A549 (cell line): ENCODE measurements around the gene PRSS57. TPM values are rescaled to one million over a fixed set of nuclear protein-coding genes. Genes with fewer than 3 reads are reported as not detected.

Source experiments
- ATAC-seq, 2 experiments: fragments of 200-7000 bp in 1 of 2; fragments of >200 bp in 1 of 2; cut with Nextera tagmentation in 1 of 2; cut with Tn5 transposase in 1 of 2; 3 replicates each; pipeline versions ENCODE4 v1.8.0 to v1.9.1; 2018 to 2020; ENCODE audit warnings: mild to moderate bottlenecking in 1 of 2, moderate library complexity in 1 of 2
- CTCF ChIA-PET: fragments of 300-600 bp; sonication (Branson Sonifier 250); formaldehyde crosslinking; extraction: SDS; loops from one replicate; lab custom pipeline; 2021; ENCODE audit warnings: antibody characterized with exemption, inconsistent platforms; lab: Yijun Ruan, JAX
- POLR2A ChIA-PET: fragments of 350-600 bp; formaldehyde crosslinking; extraction: SDS; loops from one replicate; lab custom pipeline; 2021; ENCODE audit warnings: antibody characterized with exemption, inconsistent platforms; lab: Yijun Ruan, JAX
- DNase-seq, 2 experiments: peaks; one replicate each; pipeline versions ENCODE4 v3.0.0 to v3.0.0-alpha.2; 2011 to 2016; ENCODE audit warnings: low read depth in 1 of 2, low spot score in 1 of 2
- FAIRE-seq: peaks from 2 replicates; lab custom pipeline; 2011; peaks lifted over from hg19 to GRCh38; lab: Jason Lieb, UNC
- H3K27ac ChIP-seq, 2 experiments: fragments of >200 bp; sonication (Bioruptor Twin); formaldehyde crosslinking; 3 replicates each; pipeline ENCODE4 v1.5.1; 2016 to 2017
- H3K4me1 ChIP-seq: fragments of >200 bp; sonication (Bioruptor Twin); formaldehyde crosslinking; 3 replicates; pipeline ENCODE4 v1.6.1; 2016
- H3K4me2 ChIP-seq: fragments of >200 bp; sonication (Bioruptor Twin); formaldehyde crosslinking; 3 replicates; pipeline ENCODE4 v1.6.1; 2016
- H3K4me3 ChIP-seq: fragments of >200 bp; sonication (Bioruptor Twin); formaldehyde crosslinking; 3 replicates; pipeline ENCODE4 v1.5.1; 2016
- H3K9me3 ChIP-seq: fragments of >200 bp; sonication (Bioruptor Twin); formaldehyde crosslinking; 3 replicates; pipeline ENCODE4 v1.6.1; 2016
- CBX8 ChIP-seq: fragments of 200-600 bp; sonication (generic); IDR thresholded peaks from 2 replicates; pipeline ENCODE4 v1.6.1; 2016
- CEBPB ChIP-seq, 2 experiments: fragments of >200 bp in 1 of 2; sonication (Bioruptor Twin) in 1 of 2; formaldehyde crosslinking in 1 of 2; IDR thresholded peaks; 2 replicates each; pipeline ENCODE4 v1.6.1; 2012 to 2016
- CHD2 ChIP-seq: fragments of 150-350 bp; IDR thresholded peaks from 2 replicates; pipeline ENCODE4 v1.6.1; 2014; ENCODE audit warnings: low read length; ENCODE audit not compliant: partially characterized antibody
- ELK1 ChIP-seq: fragments of 150-350 bp; IDR thresholded peaks from 2 replicates; pipeline ENCODE4 v1.6.1; 2014; ENCODE audit warnings: low read depth, mild to moderate bottlenecking, low read length
- FOXS1 ChIP-seq: fragments of 250-450 bp; sonication (Bioruptor Pico); IDR thresholded peaks from 2 replicates; pipeline ENCODE4 v1.5.0; 2020; ENCODE audit warnings: mild to moderate bottlenecking, moderate library complexity
- HMGXB4 ChIP-seq: fragments of 250-450 bp; sonication (Bioruptor Pico); IDR thresholded peaks from 2 replicates; pipeline ENCODE4 v1.5.0; 2021; ENCODE audit warnings: mild to moderate bottlenecking, moderate library complexity, borderline replicate concordance
- HOXB13 ChIP-seq: fragments of 250-450 bp; sonication (Bioruptor Pico); IDR thresholded peaks from 2 replicates; pipeline ENCODE4 v1.5.0; 2020; ENCODE audit warnings: low read depth, mild to moderate bottlenecking, moderate library complexity
- KDM1A ChIP-seq: fragments of 200-600 bp; sonication (generic); IDR thresholded peaks from 2 replicates; pipeline ENCODE4 v1.6.1; 2016; ENCODE audit warnings: low read depth, mild to moderate bottlenecking
- MYC ChIP-seq: IDR thresholded peaks from 2 replicates; pipeline ENCODE4 v1.6.1; 2012; ENCODE audit warnings: mild to moderate bottlenecking, inconsistent platforms, low read length, improper control_type of control experiment, borderline replicate concordance
- POLR2A ChIP-seq: IDR thresholded peaks from 2 replicates; pipeline ENCODE4 v1.6.1; 2012; ENCODE audit warnings: mild to moderate bottlenecking, low read length
- RCOR1 ChIP-seq: fragments of 150-350 bp; IDR thresholded peaks from 2 replicates; pipeline ENCODE4 v1.6.1; 2014; ENCODE audit warnings: antibody characterized with exemption, low read length, low read depth
- RNF2 ChIP-seq: fragments of 200-600 bp; sonication (generic); IDR thresholded peaks from 2 replicates; pipeline ENCODE4 v1.6.1; 2016; ENCODE audit warnings: low read depth, mild to moderate bottlenecking, antibody characterized with exemption, moderate library complexity, borderline replicate concordance
- TP53 ChIP-seq: fragments of 250-450 bp; sonication (Bioruptor Pico); IDR thresholded peaks from 2 replicates; pipeline ENCODE4 v1.5.0; 2021; ENCODE audit warnings: mild to moderate bottlenecking, moderate library complexity
- ZFP36 ChIP-seq: fragments of 450-650 bp; IDR thresholded peaks from 2 replicates; pipeline ENCODE4 v1.6.1; 2014; ENCODE audit warnings: borderline replicate concordance; ENCODE audit not compliant: partially characterized antibody
- WGBS: methylation state at CpG from one replicate; pipeline ENCODE4 v1.1.6; 2017; ENCODE audit errors: missing lambda C conversion rate; 5-methylcytosine and 5-hydroxymethylcytosine counted together
- polyA plus RNA-seq, 4 experiments: library from polyadenylated mRNA; depleted of rRNA in 3 of 4; stranded (reverse); fragments of >200 nt; fragmentation: RNase III in 1 of 4; extraction: RNeasy Plus Mini Kit Qiagen cat#74134 plus additional on column Dnase treatment in 1 of 4; gene quantifications; 2 replicates in 3 of 4; 3 replicates in 1 of 4; pipeline ENCODE4 v1.2.3, GENCODE V29; 2011 to 2017

The PRSS57 gene
- polyA plus RNA-seq, 2 of the 4 experiments (the other 2 are of a cell fraction), result 0.10 TPM; not detected in 1

- no peak for TF ChIP-seq HMGXB4 (CRISPR knock-in tag)
- no peak for TF ChIP-seq FOXS1 (CRISPR knock-in tag)
- TF ChIP-seq KDM1A, result no peak
- TF ChIP-seq RNF2, result no peak
- no peak for TF ChIP-seq HOXB13 (CRISPR knock-in tag)
- TF ChIP-seq TP53, result no peak
Measured at GRCh38 chr19:720345-721160, 25.3 kb upstream of the PRSS57 start (continued).

- ChIA-PET CTCF (interaction anchor here (0.6 to 1.0 kb wide), 3 partner anchors 12 to 22 kb away, joined by 3 to 5 read pairs (median 4); no protein-coding TSS in a partner anchor), POLR2A (no interaction called here)
- WGBS, result 92% methylated on average over 31 of the region's 79 CpGs
- TF ChIP-seq CBX8 (no peak), MYC (no peak), ELK1 (no peak), KDM1A (0 out of 2 replicates have a peak, but pooled peaks have one; percentile 54)
- H3K9me3 ChIP-seq, result peaks cover 7% of the 10 kb centered on the region; the same call in 2 of the 3 replicates
- ATAC-seq, result no peak
- no peaks in the 10 kb centered on the region for H3K4me1 ChIP-seq
- DNase-seq, result no peak
- no peak overlapping the region for H3K4me3 ChIP-seq
- no peak for FAIRE-seq
- no peak overlapping the region for H3K4me2 ChIP-seq
- H3K27ac ChIP-seq, result no peak overlapping the region
Measured at GRCh38 chr19:719636-720344, 24.5 kb upstream of the PRSS57 start.

- CTCF ChIA-PET, result interaction anchor here (0.6 to 1.7 kb wide), 7 partner anchors 11 to 55 kb away, joined by 3 to 5 read pairs (median 4); no protein-coding TSS in a partner anchor
- ATAC-seq (no peak), FAIRE-seq (no peak), DNase-seq (no peak)
- POLR2A ChIA-PET, result no interaction called here
- Histone ChIP-seq H3K4me2 (no peak overlapping the region), H3K4me1 (no peaks in the 10 kb centered on the region), H3K27ac (no peak overlapping the region), H3K4me3 (no peak overlapping the region), H3K9me3 (peaks cover 7% of the 10 kb centered on the region; the same call in 2 of the 3 replicates)
- 73% methylated on average over 15 of the region's 54 CpGs for WGBS
- no peak for TF ChIP-seq CHD2
- no peak for TF ChIP-seq RCOR1
- TF ChIP-seq CEBPB (IDR thresholded peaks at IDR 0.05), result peak; percentile 4 to 37; a peak in 1 of 4 replicates
- TF ChIP-seq RNF2, result no peak
- no peak for TF ChIP-seq POLR2A
Measured at GRCh38 chr19:718991-719512, 23.8 kb upstream of the PRSS57 start.

GRCh38 chr19:718251-718951 lies 23.1 kb upstream of the PRSS57 start:
- ChIA-PET POLR2A (no interaction called here), CTCF (interaction anchor here (0.8 to 1.7 kb wide), 7 partner anchors 10 to 54 kb away, joined by 3 to 5 read pairs (median 4); no protein-coding TSS in a partner anchor)
- H3K4me3 ChIP-seq, result no peak overlapping the region
- DNase-seq (no peak), ATAC-seq (peak in 1 of 2 experiments; percentile 31; a peak in 3 of 6 replicates)
- H3K9me3 ChIP-seq, result peaks cover 7% of the 10 kb centered on the region; the same call in 2 of the 3 replicates
- H3K27ac ChIP-seq, result no peak overlapping the region
- TF ChIP-seq ZFP36 (peak; percentile 75), TP53 (no peak)
- TF ChIP-seq, all 56 proteins: peak for 1
- Histone ChIP-seq H3K4me2 (no peak overlapping the region), H3K4me1 (no peaks in the 10 kb centered on the region)
- 87% methylated on average over 21 of the region's 23 CpGs for WGBS
- no peak for FAIRE-seq
